GM12878 (cell line): ENCODE measurements around the gene HYCC2. TPM values are rescaled to one million over a fixed set of nuclear protein-coding genes. Genes with fewer than 3 reads are reported as not detected.
A peak's percentile ranks its signal among the peaks of the same experiment; 100 is the strongest.

ENCODE experiments used
- ATAC-seq: fragments of 200-7000 bp; cut with Tn5 transposase; 3 replicates; pipeline ENCODE4 v1.9.1; 2020; ENCODE audit warnings: mild to moderate bottlenecking, moderate library complexity
- BruUV-seq: library from RNA; stranded (reverse); fragments of 400-500 nt; replicated peaks from 2 replicates; lab custom pipeline; 2021; lab: Mats Ljungman, UMichigan
- CTCF ChIA-PET: fragments of 300-600 bp; sonication (Branson Sonifier 250); formaldehyde crosslinking; extraction: SDS; loops from one replicate; lab custom pipeline; 2021; ENCODE audit warnings: inconsistent platforms; lab: Yijun Ruan, JAX
- POLR2A ChIA-PET: fragments of 350-600 bp; formaldehyde crosslinking; extraction: SDS; loops from one replicate; lab custom pipeline; 2021; ENCODE audit warnings: inconsistent platforms; lab: Charles Lee
- RAD21 ChIA-PET: fragments of 300-600 bp; sonication (Branson Sonifier 250); formaldehyde crosslinking; loops from one replicate; lab custom pipeline; 2023; ENCODE audit warnings: antibody characterized with exemption; ENCODE audit not compliant: unreplicated experiment; lab: Charles Lee
- SMC1A ChIA-PET: fragments of 300-600 bp; sonication (Branson Sonifier 250); formaldehyde crosslinking; loops from one replicate; lab custom pipeline; 2023; ENCODE audit not compliant: unreplicated experiment, uncharacterized antibody; lab: Charles Lee
- DNase-seq: peaks from one replicate; pipeline ENCODE4 v3.0.0-alpha.2; 2011; ENCODE audit warnings: low read depth, low spot score
- FAIRE-seq: peaks from 3 replicates; lab custom pipeline; 2011; peaks lifted over from hg19 to GRCh38; lab: Jason Lieb, UNC
- H2AFZ ChIP-seq: 2 replicates; pipeline ENCODE4 v1.6.0; 2011; ENCODE audit warnings: low read depth, low read length, control low read depth; ENCODE audit not compliant: control insufficient read depth
- H3K27ac ChIP-seq: 2 replicates; pipeline ENCODE4 v1.5.1; 2011; ENCODE audit warnings: control low read depth; ENCODE audit not compliant: control insufficient read depth, insufficient read depth
- H3K27me3 ChIP-seq, 2 experiments: replicated peaks in 1 of 2; 2 replicates each; pipeline versions ENCODE4 v1.6.0 to v1.6.1; 2011; ENCODE audit warnings: low read length in 1 of 2; ENCODE audit not compliant: control insufficient read depth in 2 of 2, insufficient read depth in 2 of 2
- H3K36me3 ChIP-seq, 2 experiments: 2 replicates each; pipeline ENCODE4 v1.5.1; 2011; ENCODE audit warnings: low read length in 1 of 2; ENCODE audit not compliant: control insufficient read depth in 2 of 2, insufficient read depth in 2 of 2
- H3K4me1 ChIP-seq: 2 replicates; pipeline ENCODE4 v1.6.1; 2011; ENCODE audit warnings: mild to moderate bottlenecking, low read length, moderate library complexity, mixed read lengths; ENCODE audit not compliant: control insufficient read depth, insufficient read depth
- H3K4me2 ChIP-seq: 2 replicates; pipeline ENCODE4 v1.6.0; 2011; ENCODE audit warnings: control low read depth; ENCODE audit not compliant: control insufficient read depth, insufficient read depth
- H3K4me3 ChIP-seq: fragments of 200-600 bp; sonication (generic); 2 replicates; pipeline ENCODE4 v1.5.1; 2016
- H3K79me2 ChIP-seq: 2 replicates; pipeline ENCODE4 v1.6.0; 2011; ENCODE audit warnings: low read length; ENCODE audit not compliant: control insufficient read depth, insufficient read depth
- H3K9ac ChIP-seq: 2 replicates; pipeline ENCODE4 v1.8.0; 2011; ENCODE audit warnings: low read length, control low read depth, mixed read lengths; ENCODE audit not compliant: control insufficient read depth, insufficient read depth
- H3K9me3 ChIP-seq: replicated peaks from 3 replicates; pipeline ENCODE4 v1.5.1; 2011; ENCODE audit warnings: mild to moderate bottlenecking, low read length; ENCODE audit not compliant: control insufficient read depth, insufficient read depth
- H4K20me1 ChIP-seq: 2 replicates; pipeline ENCODE4 v1.6.0; 2011; ENCODE audit not compliant: control insufficient read depth, insufficient read depth
- CBFB ChIP-seq: IDR thresholded peaks from 2 replicates; pipeline ENCODE4 v1.6.1; 2016; ENCODE audit warnings: antibody characterized with exemption, low read depth
- CEBPB ChIP-seq, 2 experiments: fragments of 150-350 bp in 1 of 2; IDR thresholded peaks; 2 replicates each; pipeline ENCODE4 v1.6.1; 2012 to 2014; ENCODE audit warnings: low read depth in 2 of 2, low read length in 2 of 2, borderline replicate concordance in 1 of 2, inconsistent platforms in 1 of 2
- CEBPZ ChIP-seq: fragments of 150-350 bp; IDR thresholded peaks from 2 replicates; pipeline ENCODE4 v1.6.1; 2016; ENCODE audit warnings: low read depth, low read length
- E2F8 ChIP-seq: fragments of 450-650 bp; IDR thresholded peaks from 2 replicates; pipeline ENCODE4 v1.6.1; 2018; ENCODE audit warnings: mild to moderate bottlenecking, low read depth, moderate library complexity; ENCODE audit not compliant: partially characterized antibody
- GATAD2B ChIP-seq: fragments of 450-650 bp; conservative IDR thresholded peaks from 2 replicates; pipeline ENCODE4 v1.6.1; 2017; ENCODE audit warnings: low read depth, mild to moderate bottlenecking, moderate library complexity
- IRF3 ChIP-seq: fragments of 450-650 bp; IDR thresholded peaks from 2 replicates; pipeline ENCODE4 v1.6.1; 2014; ENCODE audit warnings: mild to moderate bottlenecking
- JUND ChIP-seq: IDR thresholded peaks from 2 replicates; pipeline ENCODE4 v1.6.1; 2012; ENCODE audit warnings: low read depth, mild to moderate bottlenecking, low read length, improper control_type of control experiment, moderate library complexity
- RB1 ChIP-seq: fragments of 450-650 bp; formaldehyde crosslinking; IDR thresholded peaks from 2 replicates; pipeline ENCODE4 v1.6.1; 2017; ENCODE audit warnings: mild to moderate bottlenecking, borderline replicate concordance
- RBBP5 ChIP-seq: fragments of 200-600 bp; sonication (generic); conservative IDR thresholded peaks from 2 replicates; pipeline ENCODE4 v1.6.1; 2016
- RELA ChIP-seq: fragments of 450-650 bp; IDR thresholded peaks from 2 replicates; pipeline ENCODE4 v1.8.0; 2014; ENCODE audit warnings: borderline replicate concordance; ENCODE audit not compliant: partially characterized antibody
- SMARCA5 ChIP-seq: fragments of 450-650 bp; IDR thresholded peaks from 2 replicates; pipeline ENCODE4 v1.6.1; 2017; ENCODE audit warnings: mild to moderate bottlenecking
- SPI1 ChIP-seq: IDR thresholded peaks from 2 replicates; pipeline ENCODE4 v1.6.1; 2011; ENCODE audit warnings: low read depth, mild to moderate bottlenecking, low read length, moderate library complexity, borderline replicate concordance; ENCODE audit not compliant: insufficient read depth
- SREBF1 ChIP-seq: IDR thresholded peaks from 2 replicates; pipeline ENCODE4 v1.6.1; 2012; ENCODE audit warnings: mild to moderate bottlenecking, low read length
- SREBF2 ChIP-seq: IDR thresholded peaks from 2 replicates; pipeline ENCODE4 v1.6.1; 2012; ENCODE audit warnings: mild to moderate bottlenecking, low read length
- ZNF24 ChIP-seq: fragments of 450-650 bp; IDR thresholded peaks from 2 replicates; pipeline ENCODE4 v1.6.1; 2017; ENCODE audit warnings: antibody characterized with exemption, mild to moderate bottlenecking
- WGBS: methylation state at CpG from one replicate; pipeline ENCODE4 v1.1.6; 2016; ENCODE audit warnings: low lambda C conversion rate; ENCODE audit not compliant: insufficient replicate concordance, insufficient coverage; ENCODE audit errors: missing lambda C conversion rate; 5-methylcytosine and 5-hydroxymethylcytosine counted together
- in situ Hi-C: fragments of 300-500 bp; cut with MboI; formaldehyde crosslinking; loops from 9 replicates; pipeline ENCODE4 v1.14.3; 2018; ENCODE audit warnings: mixed read lengths
- intact Hi-C: fragments of 100-400 bp; cut with micrococcal nuclease; formaldehyde crosslinking; loops from one replicate; pipeline ENCODE4 v1.14.2; 2022; ENCODE audit not compliant: unreplicated experiment
- polyA plus RNA-seq, 11 experiments: library from polyadenylated mRNA; depleted of rRNA in 4 of 11; unstranded in 6 of 11; stranded (reverse) in 5 of 11; fragments of >200 nt; fragmentation: Nextera tagmentation in 4 of 11; fragmentation: Illumina TruSeq in 1 of 11; extraction: Ambion mirVana in 4 of 11; extraction: Trizol in 1 of 11; gene quantifications; 1 replicate in 1 of 11; 2 replicates in 10 of 11; pipeline versions ENCODE4 v1.2.1 to v1.2.3, GENCODE V29; 2011 to 2016; ENCODE audit warnings: inconsistent platforms in 2 of 11, missing spikeins in 2 of 11, low read depth in 1 of 11
- total RNA-seq, 4 experiments: library from RNA; depleted of rRNA in 3 of 4; stranded (reverse); fragments of >200 nt in 3 of 4; fragmentation: Illumina TruSeq in 1 of 4; extraction: Trizol in 1 of 4; gene quantifications; 2 replicates each; pipeline versions ENCODE4 v1.2.1 to v1.2.3, GENCODE V29; 2013 to 2021
- TF ChIP-seq, protein P1 (sequence below): IDR thresholded peaks from 2 replicates; pipeline ENCODE4 v1.6.1; 2011; ENCODE audit warnings: low read depth, mild to moderate bottlenecking, low read length, moderate library complexity, borderline replicate concordance; ENCODE audit errors: extremely low read depth

The HYCC2 gene
- total and polyA plus RNA-seq, 10 of the 15 experiments (the other 5 are each of a cell fraction or from before 2014, with no cell fraction given), result 3.4 to 17.4 (median 8.0) TPM

- TF ChIP-seq IRF3, result no peak
- TF ChIP-seq GATAD2B, result no peak
- no peak for TF ChIP-seq JUND
- TF ChIP-seq, protein P1, sequence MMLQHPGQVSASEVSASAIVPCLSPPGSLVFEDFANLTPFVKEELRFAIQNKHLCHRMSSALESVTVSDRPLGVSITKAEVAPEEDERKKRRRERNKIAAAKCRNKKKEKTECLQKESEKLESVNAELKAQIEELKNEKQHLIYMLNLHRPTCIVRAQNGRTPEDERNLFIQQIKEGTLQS, result no peak
- TF ChIP-seq RELA, result no peak
- no peak for TF ChIP-seq RBBP5
- TF ChIP-seq RB1, result no peak
- no peak for TF ChIP-seq SMARCA5
These were observed 3.5 kb upstream of the HYCC2 start (continued) for GRCh38 chr2:201074996-201075395.

- Histone ChIP-seq H3K4me2 (peak overlapping the region; percentile 62), H3K9ac (no peak overlapping the region; the same call in 1 of the 2 replicates), H3K36me3 (no peaks in the 10 kb centered on the region), H4K20me1 (no peaks in the 10 kb centered on the region), H3K27ac (no peak overlapping the region), H3K79me2 (peaks cover 69% of the 10 kb centered on the region), H3K9me3 (no peaks in the 10 kb centered on the region), H3K4me3 (no peak overlapping the region), H3K27me3 (no peaks in the 10 kb centered on the region), H2AFZ (no peak overlapping the region), H3K4me1 (peaks cover 23% of the 10 kb centered on the region)
- 90% methylated on average over 1 of the region's 1 CpG for WGBS
- in situ Hi-C loops, result loop anchor here (5.0 kb wide), 2 partner anchors 104 to 166 kb away; no protein-coding TSS in a partner anchor
- ATAC-seq (no peak), FAIRE-seq (no peak), DNase-seq (no peak)
- ChIA-PET CTCF (interaction anchor here (1.1 to 8.2 kb wide), 6 partner anchors 85 to 184 kb away, joined by 5 to 256 read pairs (median 30); partner anchors contain the start of genes NIF3L1 and ORC2), POLR2A (interaction anchor here (1.4 to 1.5 kb wide), 2 partner anchors 57 to 209 kb away, joined by 3 read pairs; partner anchors contain the start of gene CLK1), SMC1A (interaction anchor here (1.1 to 1.3 kb wide), 5 partner anchors 42 to 109 kb away, joined by 3 to 4 read pairs (median 3); partner anchors contain the start of genes CASP10 and CFLAR), RAD21 (interaction anchor here (1.1 to 1.9 kb wide), 3 partner anchors 44 to 360 kb away, joined by 3 to 9 read pairs (median 7); partner anchors contain the start of gene CFLAR)
- intact Hi-C loops, result loop anchor here (5.0 to 10.0 kb wide), 2 partner anchors 84 to 258 kb away; partner anchors contain the start of gene BZW1
- BruUV-seq, result no TSS peak
- no peak for TF ChIP-seq SPI1
- TF ChIP-seq SREBF1, result no peak
- TF ChIP-seq ZNF24, result no peak
- no peak for TF ChIP-seq E2F8
- no peak for TF ChIP-seq CEBPB (IDR thresholded peaks at IDR 0.05; ENCODE audit: borderline replicate concordance in 1 of 2, low read depth in 2 of 2, low read length in 2 of 2)
- TF ChIP-seq CBFB, result no peak
- TF ChIP-seq SREBF2, result no peak
- TF ChIP-seq CEBPZ, result no peak
These were observed 1.6 kb upstream of the HYCC2 start for GRCh38 chr2:201073071-201073470.
